Activated T-helper 2 cell treated with anti-CD3 and anti-CD28 coated beads, Interferon-gamma antibody, Interleukin-2, Interleukin-4, amounts not matched to agents 10 μg/mL and 5 μg/mL and 100 μg/mL, durations not matched to agents 14 hours and 24 hours and 36 hours (primary cell): ENCODE data around the gene TBX3. TPM values are rescaled to one million over a fixed set of nuclear protein-coding genes. Genes with fewer than 3 reads are reported as not detected.

Source experiments
- DNase-seq: peaks from one replicate; pipeline ENCODE4 v3.0.0; 2021; ENCODE audit warnings: low spot score
- H3K27ac Mint-ChIP-seq: one replicate; pipeline ENCODE4 v1.8.0; 2021; ENCODE audit warnings: mixed read lengths
- H3K27me3 Mint-ChIP-seq: one replicate; pipeline ENCODE4 v1.8.0; 2021; ENCODE audit warnings: low read depth, mixed read lengths
- H3K36me3 Mint-ChIP-seq: one replicate; pipeline ENCODE4 v1.8.0; 2021; ENCODE audit warnings: low read depth, mixed read lengths
- H3K4me1 Mint-ChIP-seq: one replicate; pipeline ENCODE4 v1.8.0; 2021; ENCODE audit warnings: low read depth, mixed read lengths
- H3K4me3 Mint-ChIP-seq: one replicate; pipeline ENCODE4 v1.8.0; 2021; ENCODE audit warnings: low read depth, mild to moderate bottlenecking, moderate library complexity, mixed read lengths
- H3K9me3 Mint-ChIP-seq: one replicate; pipeline ENCODE4 v1.8.0; 2021; ENCODE audit warnings: mixed read lengths
- intact Hi-C: fragments of 100-400 bp; cut with micrococcal nuclease; formaldehyde crosslinking; loops from one replicate; pipeline ENCODE4 v1.15.1; 2023
- total RNA-seq: library from RNA; stranded (reverse); gene quantifications from 2 replicates; pipeline ENCODE4 v1.2.3, GENCODE V29; 2022

Gene TBX3
- total RNA-seq, 1 donor from 2014 or later, result not detected

- Mint-ChIP-seq H3K9me3 (no peaks in the 10 kb centered on the region), H3K27me3 (peaks cover 91% of the 10 kb centered on the region), H3K27ac (no peak overlapping the region), H3K36me3 (no peaks in the 10 kb centered on the region), H3K4me1 (no peaks in the 10 kb centered on the region), H3K4me3 (no peak overlapping the region)
- intact Hi-C loops, result no loop called here
- DNase-seq, result no peak
Measured at GRCh38 chr12:114693532-114693931, 9.6 kb upstream of the TBX3 start.

GRCh38 chr12:114693059-114693531 lies 9.1 kb upstream of the TBX3 start:
- Mint-ChIP-seq H3K4me1 (no peaks in the 10 kb centered on the region), H3K36me3 (no peaks in the 10 kb centered on the region), H3K27ac (no peak overlapping the region), H3K4me3 (no peak overlapping the region), H3K27me3 (peaks cover 92% of the 10 kb centered on the region), H3K9me3 (no peaks in the 10 kb centered on the region)
- DNase-seq, result no peak
- intact Hi-C loops, result no loop called here

- intact Hi-C loops, result no loop called here
- H3K4me3 Mint-ChIP-seq, result no peak overlapping the region
Measured at GRCh38 chr12:114692186-114693058, 8.4 kb upstream of the TBX3 start.

GRCh38 chr12:114691763-114692185 lies 7.8 kb upstream of the TBX3 start:
- Mint-ChIP-seq H3K36me3 (no peaks in the 10 kb centered on the region), H3K4me1 (no peaks in the 10 kb centered on the region), H3K27ac (no peak overlapping the region), H3K4me3 (no peak overlapping the region), H3K9me3 (no peaks in the 10 kb centered on the region), H3K27me3 (peaks cover 88% of the 10 kb centered on the region)
- intact Hi-C loops, result no loop called here
- DNase-seq, result no peak

More at GRCh38 chr12:114692186-114693058, 8.4 kb upstream of the TBX3 start:
- Mint-ChIP-seq H3K27me3 (peaks cover 90% of the 10 kb centered on the region), H3K36me3 (no peaks in the 10 kb centered on the region), H3K9me3 (no peaks in the 10 kb centered on the region), H3K27ac (no peak overlapping the region), H3K4me1 (no peaks in the 10 kb centered on the region)
- no peak for DNase-seq

GRCh38 chr12:114691196-114691595 lies 7.2 kb upstream of the TBX3 start:
- DNase-seq, result no peak
- Mint-ChIP-seq H3K9me3 (no peaks in the 10 kb centered on the region), H3K4me3 (no peak overlapping the region), H3K4me1 (no peaks in the 10 kb centered on the region), H3K27ac (no peak overlapping the region), H3K27me3 (peaks cover 88% of the 10 kb centered on the region), H3K36me3 (no peaks in the 10 kb centered on the region)
- intact Hi-C loops, result no loop called here

GRCh38 chr12:114690267-114691135 lies 6.5 kb upstream of the TBX3 start:
- no peaks in the 10 kb centered on the region for H3K4me1 Mint-ChIP-seq
- no peak overlapping the region for H3K4me3 Mint-ChIP-seq
- intact Hi-C loops, result no loop called here
- H3K27ac Mint-ChIP-seq, result no peak overlapping the region
- H3K9me3 Mint-ChIP-seq, result no peaks in the 10 kb centered on the region
- peaks cover 90% of the 10 kb centered on the region for H3K27me3 Mint-ChIP-seq
- DNase-seq, result no peak
- no peaks in the 10 kb centered on the region for H3K36me3 Mint-ChIP-seq

- intact Hi-C loops, result no loop called here
- Mint-ChIP-seq H3K9me3 (no peaks in the 10 kb centered on the region), H3K27me3 (peaks cover 86% of the 10 kb centered on the region), H3K4me1 (peaks cover under 1% of the 10 kb centered on the region), H3K4me3 (no peak overlapping the region), H3K36me3 (no peaks in the 10 kb centered on the region), H3K27ac (no peak overlapping the region)
- no peak for DNase-seq
Measured at GRCh38 chr12:114689075-114689994, 5.4 kb upstream of the TBX3 start.

GRCh38 chr12:114688256-114688845 lies 4.4 kb upstream of the TBX3 start:
- no peak for DNase-seq
- H3K9me3 Mint-ChIP-seq, result no peaks in the 10 kb centered on the region
- H3K4me3 Mint-ChIP-seq, result no peak overlapping the region
- peaks cover 86% of the 10 kb centered on the region for H3K27me3 Mint-ChIP-seq
- no peak overlapping the region for H3K27ac Mint-ChIP-seq
- H3K4me1 Mint-ChIP-seq, result peaks cover 8% of the 10 kb centered on the region
- H3K36me3 Mint-ChIP-seq, result peaks cover 1% of the 10 kb centered on the region
- intact Hi-C loops, result no loop called here

GRCh38 chr12:114687802-114688201 lies 3.8 kb upstream of the TBX3 start:
- Mint-ChIP-seq H3K9me3 (no peaks in the 10 kb centered on the region), H3K36me3 (peaks cover 4% of the 10 kb centered on the region), H3K4me3 (no peak overlapping the region), H3K4me1 (peaks cover 9% of the 10 kb centered on the region), H3K27me3 (peaks cover 87% of the 10 kb centered on the region), H3K27ac (no peak overlapping the region)
- intact Hi-C loops, result no loop called here
- DNase-seq, result no peak

- peaks cover 9% of the 10 kb centered on the region for H3K4me1 Mint-ChIP-seq
- no peak overlapping the region for H3K4me3 Mint-ChIP-seq
- peaks cover 4% of the 10 kb centered on the region for H3K36me3 Mint-ChIP-seq
- H3K27ac Mint-ChIP-seq, result no peak overlapping the region
- H3K9me3 Mint-ChIP-seq, result no peaks in the 10 kb centered on the region
- H3K27me3 Mint-ChIP-seq, result peaks cover 91% of the 10 kb centered on the region
- intact Hi-C loops, result no loop called here
- DNase-seq, result no peak
Measured at GRCh38 chr12:114686773-114687500, 3.0 kb upstream of the TBX3 start.

- no peak overlapping the region for H3K4me3 Mint-ChIP-seq
- peaks cover 4% of the 10 kb centered on the region for H3K36me3 Mint-ChIP-seq
- no peak overlapping the region for H3K27ac Mint-ChIP-seq
- H3K27me3 Mint-ChIP-seq, result peaks cover 91% of the 10 kb centered on the region
- intact Hi-C loops, result no loop called here
- no peaks in the 10 kb centered on the region for H3K9me3 Mint-ChIP-seq
- DNase-seq, result no peak
- peaks cover 9% of the 10 kb centered on the region for H3K4me1 Mint-ChIP-seq
Measured at GRCh38 chr12:114686426-114686772, 2.4 kb upstream of the TBX3 start.
